Measurements from ENCODE around the gene CNOT1. TPM values are rescaled to one million over a fixed set of nuclear protein-coding genes. Genes with fewer than 3 reads are reported as not detected.
"Not testable (repeated sequence)": the region's sequence is repeated elsewhere in the genome, so short reads cannot be mapped to it uniquely, and the experiment has no call there.

The CNOT1 gene
- total RNA-seq, 1 experiment from 2014 or later = 156 TPM

DNA sequence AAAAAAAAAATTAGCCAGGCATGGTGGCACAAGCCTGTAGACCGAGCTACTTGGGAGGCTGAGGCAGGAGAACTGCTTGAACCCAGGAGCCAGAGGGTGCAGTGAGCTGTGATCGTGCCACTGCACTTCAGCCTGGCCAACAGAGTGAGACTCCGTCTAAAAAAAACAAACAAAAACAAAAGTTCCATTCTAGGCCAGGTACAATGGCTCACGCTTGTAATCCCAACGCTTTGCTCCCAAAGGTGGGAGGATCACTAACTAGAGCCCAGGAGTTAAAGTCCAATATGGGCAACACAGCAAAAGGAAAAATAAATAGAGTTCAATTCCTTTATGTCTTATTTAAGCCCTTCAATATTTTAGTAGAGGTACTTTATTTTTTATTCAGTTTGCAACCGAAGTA, 47.5 kb downstream of the CNOT1 start:
- DNase-seq (ENCODE audit: low spot score) = no peak

DNA sequence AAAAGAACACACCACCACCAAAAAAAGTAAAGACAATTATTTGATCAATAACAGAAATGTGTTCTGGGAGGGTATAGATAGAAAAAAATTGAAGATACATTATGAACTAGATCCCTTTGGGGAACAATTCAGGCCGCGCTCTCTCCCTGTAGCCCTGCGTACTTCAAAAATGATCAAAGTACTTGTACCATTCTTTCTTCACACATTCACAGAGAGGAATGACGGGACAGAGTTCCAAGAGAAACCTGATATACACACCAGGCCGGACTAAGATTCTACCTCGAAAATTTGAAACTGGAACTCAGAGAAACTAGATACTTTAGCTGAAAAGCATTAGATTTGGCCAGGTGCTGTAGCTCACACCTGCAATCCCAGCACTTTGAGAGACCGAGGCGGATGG, 50.0 kb downstream of the CNOT1 start:
- no peak for DNase-seq (ENCODE audit: low spot score)

DNA sequence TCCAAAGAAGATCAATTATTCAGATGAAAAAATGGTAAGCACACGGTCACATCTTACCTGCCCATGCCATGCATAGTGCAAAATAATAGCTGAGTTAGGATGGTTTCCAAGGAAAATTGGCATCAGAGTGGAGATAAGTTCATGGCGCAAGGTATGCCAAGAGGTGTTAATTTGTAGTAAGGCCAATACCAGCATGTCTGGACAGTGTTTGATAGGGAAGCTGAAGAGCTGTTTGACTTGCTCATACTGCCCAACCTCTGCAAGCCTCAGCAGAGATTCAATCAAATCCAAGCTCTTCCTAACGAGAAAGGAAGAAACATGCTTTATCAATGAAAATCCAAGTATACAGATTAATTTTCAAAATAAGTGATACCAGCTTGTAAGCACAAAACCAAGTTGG, 51.0 kb downstream of the CNOT1 start:
- DNase-seq (ENCODE audit: low spot score) = no peak

DNA sequence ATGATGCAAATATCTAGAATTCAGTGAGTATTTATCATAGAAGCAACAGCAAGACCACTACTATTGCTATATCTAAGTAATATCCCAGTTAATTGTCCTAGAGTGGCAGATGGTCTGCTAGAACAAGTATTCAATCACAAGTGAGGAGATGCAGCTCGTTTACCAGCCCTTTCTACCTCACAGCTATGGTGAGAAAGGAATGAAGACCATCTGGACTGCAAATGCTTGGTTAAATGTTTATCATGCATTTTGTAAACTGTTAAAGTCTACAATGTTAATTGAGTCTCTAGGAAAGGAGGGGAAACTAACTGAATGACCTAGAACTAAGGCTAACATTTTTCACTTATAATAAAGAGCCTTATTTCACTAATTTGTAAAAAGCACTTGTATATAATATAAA, 52.5 kb downstream of the CNOT1 start:
- DNase-seq (ENCODE audit: low spot score) = no peak

DNA sequence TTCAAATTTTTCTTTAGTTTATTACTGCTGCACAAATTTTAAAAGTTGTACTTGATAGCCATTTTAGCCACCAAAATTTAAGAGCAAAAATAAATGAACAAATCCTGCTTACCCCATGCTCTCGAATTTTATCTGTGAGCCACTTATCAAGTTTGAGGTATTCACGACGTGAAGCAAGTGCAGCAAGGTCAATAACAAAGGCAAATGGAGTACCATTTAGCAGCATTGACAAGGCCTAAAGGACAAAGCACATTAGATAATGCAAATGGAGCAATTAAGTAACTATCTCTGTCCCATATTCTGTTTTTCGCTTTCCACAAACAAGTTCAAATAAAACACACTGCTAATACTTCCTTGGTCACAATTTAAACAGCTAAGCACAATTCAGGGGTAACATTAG, 54.7 kb downstream of the CNOT1 start:
- no peak for DNase-seq (ENCODE audit: low spot score)

DNA sequence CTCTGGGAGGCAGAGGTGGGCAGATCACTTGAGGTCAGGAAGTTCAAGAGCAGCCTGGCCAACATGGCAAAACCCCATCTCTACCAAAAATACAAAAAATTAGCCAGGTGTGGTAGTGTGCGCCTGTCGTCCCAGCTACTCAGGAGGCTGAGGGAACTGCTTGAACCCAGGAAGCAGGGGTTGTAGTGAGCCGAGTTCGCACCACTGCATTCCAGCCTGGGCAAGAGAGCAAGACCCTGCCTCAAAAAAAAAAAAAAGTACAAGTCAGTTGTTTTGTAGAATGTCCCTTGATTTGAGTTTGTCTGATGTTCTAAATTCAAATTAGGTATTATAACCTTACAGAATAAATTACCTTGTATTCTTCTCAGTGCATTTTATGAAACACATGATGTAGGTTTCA, 63.9 kb downstream of the CNOT1 start:
- not testable (repeated sequence) for DNase-seq (ENCODE audit: low spot score)

DNA sequence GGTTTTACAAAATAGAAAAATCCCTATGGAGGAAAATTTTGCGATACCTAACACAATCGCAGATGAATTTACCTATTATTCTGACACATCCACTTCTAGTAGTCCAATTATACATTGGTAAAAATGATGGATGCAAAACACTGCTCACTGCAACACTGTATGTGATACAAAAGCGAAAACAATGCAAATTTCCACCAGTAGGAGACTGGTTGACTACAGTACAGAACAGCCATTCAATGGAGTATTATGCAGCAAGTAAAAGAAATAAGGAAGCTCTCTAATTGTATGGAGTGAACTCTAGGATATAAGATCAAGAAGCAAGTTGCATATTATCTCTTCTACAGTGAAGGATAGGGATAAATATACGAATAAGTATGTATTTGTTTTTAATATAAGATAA, 65.9 kb downstream of the CNOT1 start:
- DNase-seq (ENCODE audit: low spot score) = no peak

DNA sequence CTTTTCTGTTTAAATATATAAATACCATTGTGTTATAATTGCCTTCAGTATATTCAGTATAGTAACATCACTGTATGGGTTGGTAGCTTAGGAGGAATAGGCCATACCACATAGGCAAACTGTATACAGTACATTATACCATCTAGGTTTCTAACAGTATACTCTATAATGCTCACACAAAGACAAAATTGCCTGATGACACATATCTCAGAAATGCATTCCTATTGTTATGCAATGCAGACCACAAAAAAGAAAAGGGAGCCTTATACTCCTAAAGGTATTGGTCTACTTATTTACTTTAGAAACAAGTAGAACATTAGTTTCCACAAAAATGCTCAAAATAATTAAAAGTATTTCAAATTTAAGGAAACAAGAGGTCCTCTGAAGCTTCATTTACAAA, 66.4 kb downstream of the CNOT1 start:
- no peak for DNase-seq (ENCODE audit: low spot score)

DNA sequence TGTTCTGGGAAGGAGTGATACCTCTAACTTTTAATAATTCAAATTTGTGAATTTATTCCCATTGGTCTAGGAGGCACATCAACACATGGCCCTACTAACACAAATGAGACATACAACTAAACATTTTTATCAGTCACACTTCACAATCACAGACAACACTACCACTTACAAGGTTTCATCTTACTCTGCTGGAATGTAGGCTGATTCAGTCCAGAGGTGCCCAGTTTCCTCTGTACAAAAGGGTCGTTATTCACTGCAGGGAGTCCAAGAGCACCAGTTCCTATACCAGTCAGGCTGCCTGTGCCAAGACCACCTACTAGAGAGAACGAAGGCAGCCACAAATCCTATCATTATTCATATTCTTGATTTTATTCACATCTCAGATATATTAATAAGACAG, 72.9 kb downstream of the CNOT1 start:
- DNase-seq (ENCODE audit: low spot score) = no peak

DNA sequence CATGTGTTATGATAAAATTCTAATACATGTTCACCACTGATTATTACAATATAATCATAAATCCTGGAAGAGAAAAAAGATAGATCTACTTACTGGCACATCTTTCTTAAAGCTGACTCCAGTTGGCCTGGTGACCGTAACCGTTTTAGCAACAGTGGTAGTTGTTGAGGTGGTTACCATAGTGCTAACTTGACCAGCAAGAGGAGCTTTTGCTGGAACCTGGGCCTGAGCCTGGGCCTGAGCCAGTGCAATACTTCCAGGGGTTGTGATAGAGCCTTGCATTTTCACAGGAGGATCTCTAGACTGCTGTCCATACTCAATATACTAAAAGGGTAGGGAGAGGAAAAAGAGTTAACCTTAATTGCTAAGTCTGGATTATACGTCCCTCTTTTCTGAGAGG, 78.1 kb downstream of the CNOT1 start:
- no peak for DNase-seq (ENCODE audit: low spot score)

DNA sequence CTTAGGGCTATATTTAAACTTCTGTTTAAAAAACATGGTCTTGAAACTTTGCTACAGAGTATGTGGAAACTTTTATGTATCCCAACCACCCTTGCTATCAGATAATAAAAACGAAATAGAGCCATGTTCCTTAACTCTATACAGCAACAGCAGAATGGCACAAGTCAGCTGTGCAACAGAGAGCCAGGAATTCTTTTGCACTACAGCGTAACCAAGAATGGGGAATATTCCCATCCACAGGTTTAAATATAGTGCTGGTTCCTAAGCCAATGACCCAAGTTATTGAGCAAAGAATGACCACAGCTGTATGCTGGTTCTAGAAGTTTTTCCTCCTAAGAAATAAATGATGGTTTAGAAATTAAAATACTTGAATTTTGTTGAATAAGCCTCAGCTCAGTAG, 81.2 kb downstream of the CNOT1 start:
- DNase-seq (ENCODE audit: low spot score) = no peak

DNA sequence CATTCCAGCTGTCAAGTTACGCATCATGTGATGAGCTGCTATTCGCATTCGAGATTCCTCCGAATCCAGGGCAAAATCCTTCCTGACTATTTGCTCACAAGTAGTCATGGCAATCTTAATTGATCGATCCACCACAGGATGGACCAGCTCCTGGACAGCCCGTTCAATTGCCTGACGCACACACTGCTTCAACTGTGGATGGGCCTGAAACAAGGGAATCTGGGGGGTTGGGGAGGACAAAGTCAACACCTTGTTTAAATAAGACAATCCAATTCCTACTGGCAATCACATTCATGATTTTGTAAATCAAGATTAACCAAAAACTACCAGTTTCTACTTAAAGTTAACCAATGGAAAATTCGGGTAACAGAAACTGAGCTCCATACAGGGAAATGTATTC, 85.9 kb downstream of the CNOT1 start:
- DNase-seq (ENCODE audit: low spot score) = no peak

DNA sequence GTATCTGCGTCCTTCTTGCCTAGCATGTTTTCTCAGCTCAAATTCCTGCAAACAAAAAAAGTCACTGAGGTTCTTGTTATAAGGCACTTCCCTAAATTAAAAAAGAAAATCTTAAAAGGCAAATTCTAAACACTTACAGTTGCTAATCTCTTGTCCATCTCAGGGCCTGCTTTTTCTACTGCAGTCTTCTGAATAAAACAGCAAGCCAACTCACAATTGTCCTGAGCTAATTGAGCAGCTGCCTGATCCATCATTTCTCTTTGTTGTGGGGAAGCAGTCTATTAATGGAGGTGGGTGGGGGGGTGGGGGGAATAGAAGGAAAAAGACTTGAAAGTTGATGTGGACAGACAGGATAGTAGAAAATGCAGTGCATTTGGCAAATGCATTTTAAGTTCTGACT, 87.3 kb downstream of the CNOT1 start:
- DNase-seq (ENCODE audit: low spot score) = no peak

DNA sequence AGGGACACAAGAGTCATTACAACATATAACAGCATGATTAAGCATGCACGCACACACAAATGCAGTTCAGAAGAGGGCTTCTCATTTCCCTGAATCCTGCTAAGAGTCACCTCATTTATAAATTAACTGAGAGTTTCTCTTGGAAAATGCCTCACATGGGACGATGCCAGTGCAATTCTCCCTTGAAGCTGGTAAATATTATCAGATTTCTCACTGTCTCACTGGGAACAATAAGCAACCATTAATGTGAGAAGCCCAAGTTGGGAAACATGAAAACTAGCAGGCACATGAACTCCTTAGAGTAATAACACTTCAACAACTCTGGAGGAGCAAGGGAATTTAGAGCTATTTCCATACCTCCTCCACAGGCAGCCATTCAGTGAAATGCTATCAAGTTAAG, 87.9 kb downstream of the CNOT1 start:
- no peak for DNase-seq (ENCODE audit: low spot score)

DNA sequence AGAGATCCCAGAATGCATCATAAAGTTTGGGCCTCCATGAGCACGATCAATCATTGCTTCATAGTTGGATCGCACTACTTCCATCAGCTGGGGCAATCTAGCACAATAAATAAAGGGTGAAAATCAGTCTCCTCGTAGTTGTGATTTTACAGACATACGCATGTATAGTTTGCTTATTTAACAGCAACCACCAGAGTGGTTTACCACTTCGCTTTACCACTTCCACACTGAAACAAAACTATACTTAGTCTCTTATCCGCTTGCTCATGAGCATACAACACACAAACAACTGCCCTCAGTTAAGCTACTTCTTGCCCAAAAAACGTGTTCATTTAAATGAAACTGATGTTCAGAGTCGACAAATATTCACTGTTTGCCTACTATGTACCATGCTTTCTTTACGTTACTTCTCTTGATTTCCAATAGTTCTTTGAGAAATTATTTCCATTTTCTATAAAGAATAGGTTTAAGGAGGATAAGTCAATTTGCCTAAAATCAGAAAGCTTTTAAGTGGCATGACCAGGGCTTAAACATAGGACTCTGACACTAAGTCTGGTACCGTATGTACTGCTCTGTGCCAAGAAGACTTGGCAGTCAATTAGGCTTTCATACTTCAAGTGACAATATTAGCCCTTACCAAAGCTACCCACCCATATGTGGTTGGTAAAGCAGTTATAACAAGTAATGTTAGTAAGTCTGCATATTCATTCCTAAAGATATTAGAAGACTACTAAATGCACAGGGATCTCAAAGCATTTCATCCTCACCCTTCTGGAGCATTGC, 92.3 kb downstream of the CNOT1 start:
- no peak for DNase-seq (ENCODE audit: low spot score)

DNA sequence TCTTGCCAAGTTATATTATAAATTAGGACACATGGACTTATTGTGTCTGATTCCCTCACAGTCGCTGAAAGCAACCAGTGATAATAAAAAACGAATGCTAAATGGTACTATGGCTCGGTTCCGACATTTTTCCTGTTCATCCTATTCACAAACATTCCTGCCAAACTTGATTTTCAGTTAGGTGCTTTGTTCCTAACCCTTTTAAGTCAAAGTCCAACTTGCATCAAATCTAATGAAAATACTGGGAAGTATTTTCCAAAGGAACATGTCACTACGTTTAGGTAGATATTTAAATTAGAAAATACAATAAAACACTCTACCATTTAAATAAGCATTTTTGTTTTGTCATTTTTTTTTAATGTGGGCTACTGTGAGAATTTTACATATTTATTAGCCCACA, 93.3 kb downstream of the CNOT1 start:
- no peak for DNase-seq (ENCODE audit: low spot score)

DNA sequence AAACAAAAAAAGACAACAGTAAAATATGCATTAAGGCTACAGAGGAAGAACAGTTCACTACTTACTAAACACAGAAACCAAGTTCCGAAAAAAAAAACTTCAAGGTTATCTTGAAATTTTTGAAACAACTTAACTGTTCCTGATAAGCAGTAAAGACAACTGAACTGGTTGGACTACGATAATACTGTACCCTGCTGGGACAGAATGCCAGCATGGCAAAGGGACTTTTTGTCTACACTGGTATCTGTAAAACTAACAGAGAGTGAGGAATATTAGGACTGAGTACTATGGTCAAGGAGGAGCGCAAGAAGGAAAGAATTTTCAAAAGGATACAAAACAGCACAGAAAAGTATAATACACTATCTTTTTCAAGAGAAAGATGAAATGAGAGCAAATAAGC, 94.5 kb downstream of the CNOT1 start:
- DNase-seq (ENCODE audit: low spot score) = no peak

DNA sequence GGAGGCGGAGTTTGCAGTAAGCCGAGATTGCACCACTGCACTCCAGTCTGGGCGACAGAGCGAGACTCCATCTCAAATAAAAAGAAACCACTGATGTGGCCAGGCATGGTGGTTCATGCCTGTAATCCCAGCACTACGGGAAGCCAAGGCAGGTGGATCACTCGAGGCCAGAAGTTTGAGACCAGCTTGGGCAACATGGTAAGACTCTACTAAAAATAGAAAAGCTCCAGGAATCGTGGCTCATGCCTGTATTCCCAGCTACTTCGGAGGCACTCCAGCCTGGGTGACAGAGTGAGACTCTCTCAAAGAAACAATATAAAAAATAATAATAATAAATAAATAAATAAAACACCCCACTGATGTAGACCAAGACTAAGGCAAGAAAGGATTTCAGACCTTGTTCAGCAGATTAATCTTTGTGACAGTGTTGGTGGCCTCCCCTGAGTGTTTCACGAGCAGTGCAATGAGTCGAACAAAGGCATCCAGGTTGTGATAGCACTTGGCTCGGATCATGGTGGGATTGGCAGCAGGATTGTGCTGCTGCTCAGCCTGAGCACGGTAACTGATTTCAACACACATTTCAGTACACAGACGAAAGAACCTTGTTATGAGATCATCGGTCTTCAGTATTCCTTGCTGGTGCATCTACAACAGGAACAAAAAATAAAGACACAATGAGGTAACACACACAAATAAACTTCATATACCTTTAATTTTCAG, 95.7 kb downstream of the CNOT1 start:
- no peak for DNase-seq (ENCODE audit: low spot score)

DNA sequence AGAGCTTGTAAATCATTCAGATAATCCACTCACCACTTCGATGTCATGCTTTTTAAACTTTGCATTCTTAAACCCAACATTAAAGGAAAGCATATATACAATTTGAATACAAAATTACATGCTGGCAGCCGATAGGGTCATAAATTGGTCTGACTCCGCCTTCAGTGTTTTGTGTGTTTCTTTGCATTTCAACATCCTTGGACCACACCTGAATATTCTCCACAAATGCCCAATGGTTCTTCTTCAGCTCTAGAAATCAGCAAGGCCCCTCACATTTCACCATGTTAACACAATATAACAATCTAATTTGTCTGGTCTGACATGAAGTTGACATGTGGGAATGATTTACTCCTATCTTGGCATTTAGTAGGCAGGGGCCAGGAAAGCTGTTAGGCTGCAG, 97.2 kb downstream of the CNOT1 start:
- no peak for DNase-seq (ENCODE audit: low spot score)

DNA sequence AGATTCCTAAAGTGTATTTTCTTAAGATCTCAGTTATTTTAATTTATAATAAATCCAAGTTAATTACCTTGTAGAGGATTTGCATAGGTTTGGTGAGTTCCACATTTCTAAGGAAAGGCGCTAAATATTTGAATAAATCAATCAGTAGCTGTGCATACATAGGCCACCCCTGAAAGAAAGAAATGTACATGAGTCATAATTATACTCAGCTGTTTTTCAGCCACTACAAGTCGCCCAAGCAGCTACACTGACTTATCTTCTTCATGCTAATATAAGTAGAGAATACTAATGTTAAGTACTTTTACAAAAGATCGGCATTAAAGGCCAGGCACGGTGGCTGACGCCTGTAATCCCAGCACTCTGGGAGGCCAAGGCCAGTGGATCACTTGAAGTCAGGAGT, 99.4 kb downstream of the CNOT1 start:
- DNase-seq (ENCODE audit: low spot score) = no peak

DNA sequence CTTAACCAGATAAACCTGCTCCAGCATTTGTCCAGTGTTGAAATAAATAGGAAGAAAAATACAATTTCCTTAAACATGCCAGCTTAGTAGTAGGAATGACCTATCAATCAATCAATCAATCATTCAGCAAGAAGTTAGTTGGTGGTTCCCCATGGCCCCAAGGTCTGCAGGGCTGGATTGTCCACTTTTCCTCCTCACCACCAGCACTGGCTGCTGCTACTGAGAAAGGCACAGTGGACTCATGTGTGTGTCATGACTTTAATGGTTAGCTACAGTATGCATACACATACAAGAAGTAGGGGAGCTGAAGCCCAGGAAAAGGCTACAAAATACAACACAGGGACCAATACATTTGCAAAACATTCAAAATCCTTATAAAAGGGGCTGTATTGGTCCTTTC, 109.9 kb downstream of the CNOT1 start:
- DNase-seq (ENCODE audit: low spot score) = no peak

DNA sequence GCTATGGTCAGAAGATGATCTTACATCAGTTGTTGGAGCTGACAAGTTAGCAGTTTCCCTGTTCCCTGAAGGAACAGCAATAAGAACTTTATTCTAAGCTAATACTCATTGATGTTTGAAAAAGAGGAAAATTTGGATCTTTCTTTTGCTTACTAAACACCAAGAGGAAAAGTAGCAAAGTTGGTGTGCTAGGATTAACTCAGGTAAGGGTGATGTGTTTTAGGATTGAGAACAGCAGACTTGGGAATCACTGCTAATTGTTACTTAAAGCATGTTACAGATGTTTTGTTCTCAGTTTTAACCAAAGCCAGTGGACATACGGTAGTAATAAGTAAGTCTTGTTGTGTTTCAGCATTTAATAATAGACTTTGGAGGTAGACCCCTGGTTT, 110.7 kb downstream of the CNOT1 start:
- DNase-seq (ENCODE audit: low spot score) = no peak
